GM19468 (cell line): ENCODE results near the gene TMEM128.
"Not testable (repeated sequence)": the region's sequence is repeated elsewhere in the genome, so short reads cannot be mapped to it uniquely, and the experiment has no call there.

Experiments used
- ATAC-seq: cut with Tn5 transposase; IDR thresholded peaks from one replicate; pipeline ENCODE4 v1.9.1; 2021; ENCODE audit warnings: mild to moderate bottlenecking, moderate library complexity, moderate number of reproducible peaks; ENCODE audit not compliant: unreplicated experiment; ENCODE audit errors: extremely low read depth

TMEM128 gene

DNA sequence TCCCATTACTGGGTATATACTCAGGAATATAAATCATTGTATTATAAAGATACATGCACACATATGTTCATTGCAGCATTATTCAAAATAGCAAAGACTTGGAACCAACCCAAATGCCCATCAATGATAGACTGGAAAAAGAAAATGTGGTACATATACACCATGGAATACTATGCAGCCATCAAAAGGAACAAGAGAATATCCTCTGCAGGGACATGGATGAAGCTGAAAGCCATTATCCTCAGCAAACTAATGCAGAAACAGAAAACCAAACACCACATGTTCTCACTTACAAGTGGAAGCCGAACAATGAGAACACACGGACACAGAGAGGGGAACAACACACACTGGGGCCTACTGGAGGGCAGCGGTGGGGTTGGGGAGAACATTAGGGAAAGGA lies 9.7 kb upstream of the TMEM128 start:
- ATAC-seq, result not testable (repeated sequence)

DNA sequence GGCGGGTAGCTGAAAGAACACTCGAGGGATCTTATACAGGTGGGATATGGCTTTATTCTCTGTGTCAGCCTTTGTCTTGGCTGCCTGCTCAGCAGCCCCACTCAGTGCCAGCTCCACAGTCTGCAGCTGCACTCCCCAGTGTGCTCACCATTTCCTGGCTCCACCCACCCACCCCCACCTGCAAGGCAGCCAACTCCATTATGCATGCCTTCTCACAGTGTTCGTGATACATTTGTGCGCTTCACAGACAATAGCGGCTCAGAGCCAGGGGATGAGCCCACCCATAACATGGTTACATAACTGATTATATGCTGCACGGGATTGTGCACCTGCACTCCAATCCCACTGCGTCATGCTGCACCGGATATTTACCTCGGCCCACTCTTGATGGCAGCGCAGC lies 8.8 kb upstream of the TMEM128 start:
- no peak for ATAC-seq

DNA sequence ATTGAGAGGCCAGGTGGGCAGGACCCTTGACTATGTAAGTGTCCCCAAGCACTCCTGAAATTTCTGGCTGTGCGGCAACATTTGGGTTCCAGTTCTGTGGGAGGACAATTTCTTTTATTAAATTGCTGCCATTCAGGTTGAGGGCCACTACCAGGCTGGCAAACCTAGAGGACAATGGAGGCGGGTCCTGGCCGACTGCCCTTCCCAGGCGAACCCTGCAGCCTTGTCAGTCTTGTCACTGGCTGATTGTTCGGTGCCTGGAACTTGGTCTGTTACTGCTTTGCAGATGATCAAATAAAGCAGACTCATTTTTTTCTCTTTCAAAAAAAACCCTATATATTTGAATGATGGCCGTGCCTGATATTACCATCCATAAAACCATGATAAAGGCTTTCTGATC lies 6.6 kb upstream of the TMEM128 start:
- no peak for ATAC-seq

DNA sequence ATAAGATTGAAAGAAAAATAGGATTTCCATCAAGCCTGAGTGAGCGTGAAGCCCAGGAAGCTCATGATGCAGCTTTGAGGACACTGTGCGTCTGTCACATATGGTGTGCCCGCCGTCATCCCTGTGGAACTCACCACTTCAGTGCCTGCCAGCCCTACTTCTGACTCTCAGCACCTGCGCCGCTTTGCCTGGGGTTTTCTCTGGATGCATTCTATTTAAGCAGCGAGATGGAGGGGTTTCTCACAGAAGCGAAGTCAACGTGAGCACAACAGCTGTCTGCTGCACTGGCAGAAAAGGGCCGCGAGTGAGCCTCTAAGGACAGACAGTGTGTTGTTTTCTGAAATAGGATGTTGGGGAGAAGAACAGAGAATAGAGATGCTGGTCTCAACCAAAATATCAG lies 6.2 kb upstream of the TMEM128 start:
- no peak for ATAC-seq

DNA sequence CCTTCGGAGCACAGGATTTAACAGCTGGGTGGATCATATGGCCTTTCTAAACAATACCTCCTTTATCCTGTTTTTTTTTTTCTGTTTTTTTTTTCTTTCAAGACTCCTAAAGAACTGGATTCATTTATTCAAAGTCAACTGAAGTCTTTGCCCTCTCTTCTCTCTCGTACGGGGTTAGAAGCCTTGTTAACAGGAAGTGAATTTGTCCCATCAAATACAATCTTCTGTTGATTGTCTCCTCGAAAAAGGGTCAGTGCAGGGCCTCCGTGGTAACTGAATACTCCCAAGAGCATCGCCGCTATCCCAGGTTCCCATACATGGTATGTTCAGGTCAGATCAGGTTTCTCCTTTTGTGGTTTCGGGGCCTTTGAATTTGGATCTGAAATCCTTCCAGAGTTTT lies 1.8 kb upstream of the TMEM128 start:
- no peak for ATAC-seq

DNA sequence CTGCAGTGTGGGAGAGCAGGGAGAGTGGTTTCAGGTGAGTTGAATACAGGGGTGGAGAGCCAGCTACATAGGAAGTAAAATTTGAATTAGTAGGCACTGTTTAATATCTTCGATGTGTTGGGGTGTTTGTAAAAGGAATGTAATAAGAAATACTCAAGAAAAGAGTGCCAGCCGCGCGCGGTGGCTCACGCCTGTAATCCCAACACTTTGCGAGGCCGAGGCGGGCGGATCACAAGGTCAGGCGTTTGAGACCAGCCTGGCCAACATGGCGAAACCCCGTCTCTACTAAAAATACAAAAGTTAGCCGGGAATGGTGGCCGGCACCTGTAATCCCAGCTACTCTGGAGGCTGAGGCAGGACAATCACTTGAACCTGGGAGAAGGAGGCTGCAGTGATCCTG lies 1.3 kb upstream of the TMEM128 start:
- not testable (repeated sequence) for ATAC-seq

DNA sequence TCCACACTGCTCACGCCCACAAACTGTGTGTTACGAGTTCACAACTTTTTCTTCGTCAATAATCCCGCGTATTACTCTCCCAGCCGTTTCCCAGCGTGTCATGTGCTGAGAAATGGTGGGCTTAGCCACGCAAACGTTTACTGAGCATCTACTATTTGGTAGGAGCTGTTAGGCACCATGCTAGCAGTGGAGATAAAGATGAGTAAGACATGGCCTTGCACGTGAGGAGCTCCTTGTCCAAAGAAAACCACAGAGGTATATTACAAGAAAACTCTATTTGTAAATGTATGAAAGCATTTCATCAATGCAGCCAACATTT lies 821 bp upstream of the TMEM128 start:
- ATAC-seq, result no peak

DNA sequence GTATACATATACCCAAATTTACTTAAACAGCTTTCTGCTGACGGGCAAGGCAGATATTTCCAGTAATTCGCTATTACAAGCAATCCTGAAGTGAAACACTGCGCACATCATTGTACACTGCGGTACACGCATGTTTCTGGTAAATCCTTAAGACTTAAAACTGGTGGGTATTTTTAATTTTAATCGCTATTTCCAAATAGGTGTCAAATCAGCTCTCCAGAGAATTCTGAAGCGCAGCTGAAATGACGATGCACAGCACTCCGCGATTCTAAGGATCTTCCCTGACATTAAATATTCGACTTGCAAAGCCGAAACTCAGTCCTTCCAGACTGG lies 361 bp downstream of the TMEM128 start:
- peak; percentile 6 for ATAC-seq

DNA sequence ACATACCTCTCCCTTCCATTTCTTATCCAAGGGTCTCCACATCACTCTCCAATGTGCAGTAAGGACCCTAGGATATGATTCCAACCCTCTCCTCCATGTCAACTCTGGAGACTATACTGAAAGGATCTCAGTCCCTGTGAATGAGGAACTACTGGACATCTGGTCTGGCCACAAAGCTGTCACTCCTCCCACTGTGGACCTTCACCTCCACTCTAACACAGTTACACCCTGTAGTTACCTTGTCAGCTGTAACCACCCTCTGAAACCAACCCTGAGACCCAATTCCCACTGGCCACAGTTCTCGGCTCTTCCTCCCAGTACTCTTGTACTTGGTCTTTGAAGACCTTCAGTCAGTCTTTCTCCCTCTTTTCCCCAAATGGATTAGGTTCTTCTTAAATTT lies 2.9 kb downstream of the TMEM128 start:
- ATAC-seq, result no peak

DNA sequence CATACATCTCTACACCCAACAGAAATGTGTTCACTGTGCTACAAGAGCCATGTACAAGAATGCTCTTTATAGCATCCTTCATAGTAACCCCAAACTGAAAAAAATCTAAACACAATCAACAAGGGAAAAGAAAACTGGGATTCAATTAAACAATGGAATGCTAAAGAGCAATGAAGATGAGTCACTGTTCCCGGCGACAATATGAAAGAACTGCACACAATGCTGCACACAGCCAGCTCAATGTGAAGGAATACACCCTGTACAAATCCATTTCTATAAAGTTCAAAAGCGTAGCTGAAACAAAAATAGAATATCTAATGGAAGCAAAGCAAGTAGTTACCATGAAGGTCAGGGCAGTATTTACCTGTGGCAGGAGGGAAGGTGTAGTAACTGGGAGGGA lies 8.5 kb downstream of the TMEM128 start:
- not testable (repeated sequence) for ATAC-seq

DNA sequence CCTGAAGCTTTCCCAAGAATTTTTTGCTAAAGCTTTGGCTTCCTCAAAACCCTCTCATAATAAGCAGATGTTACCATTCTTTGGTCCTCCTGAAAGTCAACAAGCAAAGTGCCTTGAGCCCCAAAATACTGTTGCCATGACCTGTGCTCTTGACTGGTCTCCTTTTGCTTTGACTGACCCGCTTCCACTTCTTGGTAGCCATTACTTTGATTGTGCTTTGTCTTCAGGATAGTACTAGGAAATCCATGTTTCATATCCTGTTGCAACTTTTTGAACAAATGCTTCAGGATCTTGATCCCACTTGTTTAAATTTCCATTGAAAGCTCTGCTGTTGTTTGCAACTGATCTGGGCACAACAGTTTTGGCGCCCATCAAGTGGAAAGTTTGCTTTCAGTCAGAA lies 14.4 kb downstream of the TMEM128 start:
- ATAC-seq, result no peak

DNA sequence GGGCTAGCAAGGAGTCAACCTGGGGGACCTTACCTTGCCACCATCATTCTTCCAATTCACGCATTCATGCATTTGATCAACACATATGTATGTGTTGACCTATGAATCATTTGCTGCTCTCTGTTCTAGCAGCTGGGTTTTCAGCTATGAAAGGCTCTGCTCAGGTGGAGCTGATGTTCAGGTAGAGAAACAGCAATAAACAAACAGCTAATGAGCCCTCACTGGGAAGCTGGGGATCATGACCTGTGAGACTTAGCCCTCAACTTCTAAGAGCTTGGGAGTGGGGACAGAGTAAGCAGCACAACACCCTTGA lies 19.7 kb downstream of the TMEM128 start:
- no peak for ATAC-seq

DNA sequence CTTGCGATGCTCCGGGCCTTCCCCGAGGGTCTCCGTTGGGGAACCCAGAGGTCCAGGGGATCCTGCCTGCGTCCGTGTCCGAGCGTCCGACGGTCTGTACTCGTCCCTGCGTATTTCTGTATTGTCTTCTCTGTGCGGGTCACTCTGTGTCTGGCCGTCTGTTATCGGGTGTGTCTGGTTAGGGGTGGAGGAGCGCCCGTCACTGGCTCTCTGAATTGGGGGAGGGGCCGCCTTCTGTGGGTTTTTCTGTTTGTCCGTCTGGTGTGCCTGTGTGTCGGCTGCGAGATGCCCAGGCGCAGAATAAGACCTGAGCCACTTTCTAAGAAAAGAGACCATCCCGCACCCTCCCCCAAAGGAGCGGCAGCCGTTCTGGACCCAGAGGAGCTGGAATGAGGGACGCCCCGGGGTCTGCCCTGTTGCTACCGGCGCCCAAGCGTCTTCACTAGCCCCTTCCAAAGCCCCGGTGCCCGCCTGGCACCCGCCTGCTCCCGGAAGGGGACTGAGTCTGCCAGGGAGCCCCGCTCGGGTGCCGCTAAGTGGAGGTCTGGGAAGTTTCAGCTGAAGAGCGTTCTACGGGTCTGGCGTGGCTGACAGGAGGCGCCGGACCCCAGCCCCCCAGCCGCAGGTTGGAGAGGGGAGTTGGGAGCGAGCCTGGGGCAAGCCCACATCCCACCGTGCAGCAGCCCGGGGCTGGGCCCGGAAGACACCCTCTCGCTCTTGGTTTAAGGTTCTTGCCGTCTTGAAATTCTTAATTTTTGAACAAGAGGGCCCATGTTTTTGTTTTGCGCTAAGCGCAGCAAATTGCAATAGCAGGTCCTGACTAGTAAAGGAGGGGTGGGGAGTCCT lies 20.3 kb downstream of the TMEM128 start:
- ATAC-seq, result no peak

DNA sequence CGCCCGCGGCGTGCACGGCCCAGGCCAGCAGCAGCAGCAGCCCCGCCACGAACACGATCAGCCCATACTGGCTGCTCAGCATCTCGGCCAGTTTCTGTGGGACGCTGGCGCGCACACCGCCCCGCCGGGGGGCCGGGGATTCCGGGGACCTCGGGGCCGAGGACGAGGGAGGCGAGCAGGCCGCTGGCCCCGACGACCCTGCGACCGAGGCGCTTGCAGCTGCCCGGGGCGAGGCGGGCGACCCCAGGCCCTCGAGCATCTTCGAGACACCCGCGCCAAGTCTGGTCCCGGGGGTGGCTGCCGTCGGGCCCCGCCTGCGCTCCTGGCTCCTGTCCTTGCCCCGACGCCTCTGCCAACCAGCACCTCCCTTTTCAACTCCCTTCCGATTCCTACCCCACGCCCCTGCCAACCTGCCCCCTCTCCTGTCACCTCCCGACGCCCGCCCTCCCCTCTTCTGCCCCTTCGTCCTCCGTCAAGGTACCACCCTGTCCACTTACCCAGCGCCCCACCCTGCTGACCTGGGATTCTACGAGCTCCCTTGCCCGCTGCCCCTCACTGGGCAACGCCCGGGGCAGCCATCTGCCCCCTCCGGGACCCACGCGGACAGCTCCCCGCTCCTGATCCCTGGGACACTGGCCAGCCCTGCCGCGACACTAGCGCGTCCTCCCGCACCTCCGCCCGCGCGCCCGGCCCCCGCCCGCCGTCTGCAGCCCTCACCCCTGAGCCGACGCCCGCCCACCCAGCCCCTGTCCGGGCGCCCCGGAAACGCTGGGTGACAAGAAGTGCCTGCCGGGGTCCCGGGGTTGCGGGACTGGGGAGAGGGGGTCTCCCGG lies 21.2 kb downstream of the TMEM128 start, which contains the start of gene OTOP1:
OTOP1 (minus strand) TSS at position 324 of the 833 bp plus-strand sequence; CDS start at position 259, 65 bp downstream.
- ATAC-seq, result no peak

DNA sequence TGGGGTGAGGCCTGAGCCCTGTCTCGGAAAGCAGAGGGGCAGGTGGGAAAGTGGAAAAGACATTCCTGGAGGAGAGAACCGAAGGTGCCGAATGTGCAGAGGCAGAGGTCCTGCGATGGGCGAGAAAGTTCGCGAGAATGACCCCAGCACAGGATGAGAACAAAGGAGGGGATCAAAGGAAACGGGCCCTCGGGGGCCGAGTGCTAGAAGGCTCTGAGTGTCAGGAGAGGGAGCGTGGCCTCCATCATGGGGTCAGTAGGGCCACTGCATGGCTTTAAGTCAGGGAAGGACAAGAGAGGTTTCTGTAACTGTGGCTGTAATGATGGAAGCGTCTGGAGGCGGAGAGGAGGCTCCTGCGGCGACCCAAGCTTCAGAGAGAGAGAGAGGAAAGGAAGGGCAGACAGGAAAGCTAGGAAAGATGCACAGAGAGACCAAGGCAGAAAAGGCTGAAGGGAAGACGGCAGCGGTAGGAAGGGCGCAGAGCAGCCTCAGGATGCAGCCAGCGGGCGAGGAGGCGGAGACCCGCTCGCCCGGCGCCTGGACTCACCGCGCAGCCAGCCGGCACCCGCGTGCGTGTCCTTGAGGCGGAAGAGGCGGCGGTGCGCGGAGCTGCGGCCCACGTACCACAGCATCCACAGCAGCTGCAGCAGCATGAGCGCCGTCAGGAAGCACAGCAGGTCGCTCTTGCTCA lies 22.0 kb downstream of the TMEM128 start:
- ATAC-seq, result no peak

DNA sequence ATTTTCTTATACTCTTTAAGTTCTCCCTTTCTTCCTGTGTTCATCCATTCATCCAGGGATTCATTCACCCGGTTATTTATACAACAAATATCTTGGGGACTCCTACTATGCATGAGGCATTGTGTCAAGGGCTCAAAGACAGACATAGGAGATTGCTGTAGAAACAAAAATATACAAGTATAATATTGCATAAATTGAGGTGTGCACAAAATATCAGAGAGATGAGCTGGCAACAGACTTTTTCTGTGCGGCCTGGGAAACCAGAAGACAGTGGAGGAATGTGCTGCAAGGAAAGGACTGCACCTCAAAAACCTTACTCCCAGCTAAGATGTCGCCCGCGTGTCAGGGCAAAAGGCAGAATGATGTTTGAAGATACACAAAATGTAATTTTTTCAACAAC lies 30.9 kb downstream of the TMEM128 start:
- no peak for ATAC-seq

DNA sequence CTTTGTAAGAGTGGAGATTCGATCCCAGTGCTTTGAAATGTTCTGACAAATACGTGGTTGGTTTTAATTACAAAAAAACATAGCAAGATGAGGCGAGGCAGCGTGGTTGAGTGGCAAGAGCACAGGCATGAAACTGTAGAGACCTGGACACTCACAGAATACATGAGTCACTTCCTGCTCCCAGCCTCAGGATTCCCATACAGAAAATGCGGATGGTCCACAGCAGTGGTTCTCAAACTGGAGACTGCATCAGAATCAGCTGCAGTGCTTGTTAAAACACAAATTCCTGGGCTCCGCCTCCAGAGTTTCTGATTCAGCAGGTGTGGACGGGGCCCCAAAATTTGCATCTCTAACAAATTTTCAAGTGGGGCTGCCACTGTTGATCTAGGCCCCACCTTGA lies 31.4 kb downstream of the TMEM128 start:
- ATAC-seq, result no peak

DNA sequence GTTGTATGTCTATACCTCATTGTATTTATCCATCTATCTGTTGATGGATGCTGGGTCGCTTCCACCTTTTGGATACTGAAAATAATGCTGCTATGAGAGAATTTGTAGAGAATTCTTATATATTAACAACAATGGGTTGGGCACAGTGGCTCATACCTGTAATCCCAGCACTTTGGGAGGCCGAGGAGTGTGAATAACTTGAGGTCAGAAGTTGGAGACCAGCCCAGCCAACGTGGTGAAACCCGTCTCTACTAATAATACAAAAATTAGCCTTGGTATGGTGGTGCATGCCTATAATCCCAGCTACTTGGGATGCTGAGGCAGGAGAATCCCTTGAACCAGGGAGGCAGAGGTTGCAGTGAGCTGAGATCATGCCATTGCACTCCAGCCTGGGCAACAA lies 34.3 kb downstream of the TMEM128 start:
- ATAC-seq, result not testable (repeated sequence)

DNA sequence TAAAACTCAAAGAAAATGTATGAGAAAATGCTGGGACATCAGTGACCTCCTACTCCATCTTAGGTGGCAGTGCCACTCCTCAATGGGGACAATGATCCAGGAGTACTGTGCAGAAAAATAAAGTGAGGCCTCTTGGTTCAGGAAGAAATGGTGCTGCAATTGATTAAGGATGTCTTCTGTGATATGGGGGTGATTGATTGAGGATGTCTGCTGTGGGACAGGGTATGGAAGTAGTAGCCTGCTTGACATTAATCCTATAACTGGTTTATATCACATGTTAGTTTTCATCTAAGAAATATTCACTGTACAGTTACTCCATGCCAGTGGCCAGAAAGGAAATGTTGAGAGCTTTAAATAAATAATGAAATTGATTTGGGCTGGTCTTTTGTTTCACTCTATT lies 41.8 kb downstream of the TMEM128 start:
- ATAC-seq, result no peak

DNA sequence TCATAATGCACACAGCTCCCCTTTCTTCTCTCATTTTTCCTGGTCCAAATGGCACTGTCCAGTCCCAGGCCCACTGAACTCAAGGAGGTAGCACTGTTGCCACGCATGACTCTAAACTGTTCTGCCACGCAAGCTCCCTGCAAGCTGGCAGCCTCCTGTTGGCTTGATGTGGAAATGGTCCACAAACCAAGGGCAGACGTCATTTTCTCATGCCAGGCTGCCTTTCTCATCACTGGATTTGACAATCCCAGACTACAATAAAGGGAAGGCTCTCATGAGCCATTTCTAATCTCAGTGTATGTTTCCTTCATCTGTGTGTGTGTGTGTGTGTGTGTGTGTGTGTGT lies 43.6 kb downstream of the TMEM128 start:
- no peak for ATAC-seq

DNA sequence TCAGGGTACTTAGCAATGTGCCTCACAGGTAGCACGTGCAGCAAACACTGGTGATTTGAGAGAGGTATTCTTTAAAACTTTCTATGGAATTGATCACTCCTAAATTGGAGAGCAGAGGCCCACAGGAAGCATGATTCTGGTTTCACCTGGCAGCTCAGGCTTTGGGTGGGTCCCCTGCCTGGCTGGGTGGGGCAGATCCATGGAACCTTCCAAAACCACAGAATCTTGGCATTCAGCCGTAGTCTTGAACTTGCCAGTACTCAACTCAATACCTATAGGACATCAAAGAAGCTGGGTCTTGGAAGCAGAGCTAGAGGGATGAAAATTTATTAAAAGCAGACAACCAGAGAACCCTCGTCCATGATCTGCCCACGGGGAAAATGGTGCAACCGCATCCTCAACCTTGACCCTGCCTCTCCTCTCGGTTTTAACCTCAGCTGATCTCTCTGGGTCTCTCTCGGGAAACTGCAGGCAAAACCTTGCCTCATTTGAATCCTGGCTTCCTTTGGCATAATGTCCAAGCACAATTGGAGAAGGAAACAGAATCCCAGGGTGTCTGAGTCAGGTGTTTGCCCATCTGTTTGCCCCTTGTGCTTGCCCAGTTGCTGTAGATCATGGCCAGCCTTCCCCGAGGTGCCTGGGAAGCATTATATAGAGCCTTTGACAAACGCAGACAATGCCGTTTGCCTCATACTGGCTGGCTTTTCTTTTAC lies 44.2 kb downstream of the TMEM128 start:
- no peak for ATAC-seq
